Tibial nerve (tissue), 3 donors: ENCODE data around the gene CELA3A.

Experiments
- POLR2A ChIP-seq, 2 donors: fragments of 450-650 bp; IDR thresholded peaks; one replicate each; pipeline ENCODE4 v1.6.1; 2017; ENCODE audit warnings: antibody characterized with exemption in 2 of 2, mild to moderate bottlenecking in 2 of 2, moderate library complexity in 2 of 2
- TF ChIP-seq, protein P1 (sequence below), 5 experiments: fragments of 200-600 bp in 3 of 5; fragments of 450-650 bp in 2 of 5; sonication (generic) in 3 of 5; IDR thresholded peaks; one replicate each; pipeline ENCODE4 v1.5.1; 2016 to 2019; ENCODE audit warnings: antibody characterized with exemption in 5 of 5, mild to moderate bottlenecking in 3 of 5, moderate library complexity in 2 of 5

DNA sequence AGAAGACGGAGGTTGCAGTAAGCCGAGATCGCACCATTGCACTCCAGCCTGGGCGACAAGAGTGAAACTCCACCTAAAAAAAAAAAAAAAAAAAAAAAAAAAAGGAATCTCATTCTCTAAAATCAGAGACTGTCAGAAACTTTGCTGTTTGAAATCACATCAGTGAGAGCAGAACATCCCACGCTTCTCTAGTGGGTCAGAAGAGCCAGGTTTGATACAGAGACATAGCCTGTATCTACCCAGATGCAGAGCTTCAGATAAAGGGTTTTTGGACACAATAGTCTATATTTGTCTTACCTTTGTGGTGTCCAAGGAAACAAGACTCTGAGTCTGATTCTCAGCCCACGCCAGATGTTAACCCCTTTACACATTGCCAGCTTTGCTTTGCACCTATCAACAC is 19.6 kb downstream of the CELA3A start:
- TF ChIP-seq, protein P1, sequence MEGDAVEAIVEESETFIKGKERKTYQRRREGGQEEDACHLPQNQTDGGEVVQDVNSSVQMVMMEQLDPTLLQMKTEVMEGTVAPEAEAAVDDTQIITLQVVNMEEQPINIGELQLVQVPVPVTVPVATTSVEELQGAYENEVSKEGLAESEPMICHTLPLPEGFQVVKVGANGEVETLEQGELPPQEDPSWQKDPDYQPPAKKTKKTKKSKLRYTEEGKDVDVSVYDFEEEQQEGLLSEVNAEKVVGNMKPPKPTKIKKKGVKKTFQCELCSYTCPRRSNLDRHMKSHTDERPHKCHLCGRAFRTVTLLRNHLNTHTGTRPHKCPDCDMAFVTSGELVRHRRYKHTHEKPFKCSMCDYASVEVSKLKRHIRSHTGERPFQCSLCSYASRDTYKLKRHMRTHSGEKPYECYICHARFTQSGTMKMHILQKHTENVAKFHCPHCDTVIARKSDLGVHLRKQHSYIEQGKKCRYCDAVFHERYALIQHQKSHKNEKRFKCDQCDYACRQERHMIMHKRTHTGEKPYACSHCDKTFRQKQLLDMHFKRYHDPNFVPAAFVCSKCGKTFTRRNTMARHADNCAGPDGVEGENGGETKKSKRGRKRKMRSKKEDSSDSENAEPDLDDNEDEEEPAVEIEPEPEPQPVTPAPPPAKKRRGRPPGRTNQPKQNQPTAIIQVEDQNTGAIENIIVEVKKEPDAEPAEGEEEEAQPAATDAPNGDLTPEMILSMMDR (IDR thresholded peaks at IDR 0.05): no peak
- TF ChIP-seq POLR2A (IDR thresholded peaks at IDR 0.05): no peak
